GM06990 (cell line): Measurements from ENCODE around the gene MAPK1.

Experiments
- DNase-seq: peaks from one replicate; pipeline ENCODE4 v3.0.0-alpha.2; 2011; ENCODE audit not compliant: insufficient read length; ENCODE audit errors: extremely low read depth
- H3K27me3 ChIP-seq: replicated peaks from 2 replicates; pipeline ENCODE4 v1.6.0; 2011; ENCODE audit warnings: low read length; ENCODE audit not compliant: control insufficient read depth, insufficient read depth
- H3K36me3 ChIP-seq: 2 replicates; pipeline ENCODE4 v1.5.1; 2011; ENCODE audit warnings: low read length; ENCODE audit not compliant: control insufficient read depth, insufficient read depth
- H3K4me3 ChIP-seq: replicated peaks from 2 replicates; pipeline ENCODE4 v1.5.1; 2011; ENCODE audit warnings: low read depth, mild to moderate bottlenecking, control low read depth, low read length
- TF ChIP-seq, protein P1 (sequence below): IDR thresholded peaks from 2 replicates; pipeline ENCODE4 v1.5.1; 2011; ENCODE audit warnings: low read length, control low read depth, mild to moderate bottlenecking, inconsistent platforms; ENCODE audit not compliant: insufficient read depth, poor library complexity, severe bottlenecking

Gene MAPK1

DNA sequence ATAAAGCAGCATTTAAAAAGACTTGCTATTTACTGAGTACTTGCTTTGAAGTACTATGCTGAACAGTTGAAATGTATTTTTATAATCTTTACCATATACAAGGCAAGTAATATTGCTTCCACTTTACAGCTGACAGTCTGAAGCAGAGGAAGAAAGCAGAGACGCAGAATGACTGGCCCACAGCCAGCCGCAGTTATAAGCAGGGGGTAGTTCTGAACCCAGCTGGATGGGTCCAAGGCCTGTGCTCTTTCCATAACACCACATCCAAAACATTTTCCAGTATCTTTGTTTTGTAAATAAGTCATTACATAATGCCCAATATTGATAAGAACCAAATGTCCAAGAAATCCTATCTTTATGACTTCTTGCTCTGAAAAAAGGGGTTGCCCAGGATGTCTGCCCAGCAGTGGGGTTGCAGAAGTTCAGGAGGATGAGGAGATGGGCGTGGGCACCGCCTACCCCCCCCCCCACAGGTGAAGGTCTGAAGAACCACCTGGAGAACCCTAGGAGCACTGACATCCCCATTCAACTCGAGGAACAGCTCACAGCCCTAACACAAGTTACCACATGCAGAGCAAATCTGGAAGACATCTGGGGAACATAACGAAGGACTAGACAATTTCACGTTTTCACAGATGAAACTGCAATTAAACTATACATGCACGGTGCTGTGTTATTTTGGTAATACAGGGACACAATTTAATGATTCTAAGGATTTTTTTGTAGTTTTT lies 107.6 kb downstream of the MAPK1 start:
- no peak for DNase-seq
- Histone ChIP-seq H3K27me3 (no peaks in the 10 kb centered on the region), H3K4me3 (no peak overlapping the region), H3K36me3 (peaks cover 10% of the 10 kb centered on the region)
- TF ChIP-seq, protein P1, sequence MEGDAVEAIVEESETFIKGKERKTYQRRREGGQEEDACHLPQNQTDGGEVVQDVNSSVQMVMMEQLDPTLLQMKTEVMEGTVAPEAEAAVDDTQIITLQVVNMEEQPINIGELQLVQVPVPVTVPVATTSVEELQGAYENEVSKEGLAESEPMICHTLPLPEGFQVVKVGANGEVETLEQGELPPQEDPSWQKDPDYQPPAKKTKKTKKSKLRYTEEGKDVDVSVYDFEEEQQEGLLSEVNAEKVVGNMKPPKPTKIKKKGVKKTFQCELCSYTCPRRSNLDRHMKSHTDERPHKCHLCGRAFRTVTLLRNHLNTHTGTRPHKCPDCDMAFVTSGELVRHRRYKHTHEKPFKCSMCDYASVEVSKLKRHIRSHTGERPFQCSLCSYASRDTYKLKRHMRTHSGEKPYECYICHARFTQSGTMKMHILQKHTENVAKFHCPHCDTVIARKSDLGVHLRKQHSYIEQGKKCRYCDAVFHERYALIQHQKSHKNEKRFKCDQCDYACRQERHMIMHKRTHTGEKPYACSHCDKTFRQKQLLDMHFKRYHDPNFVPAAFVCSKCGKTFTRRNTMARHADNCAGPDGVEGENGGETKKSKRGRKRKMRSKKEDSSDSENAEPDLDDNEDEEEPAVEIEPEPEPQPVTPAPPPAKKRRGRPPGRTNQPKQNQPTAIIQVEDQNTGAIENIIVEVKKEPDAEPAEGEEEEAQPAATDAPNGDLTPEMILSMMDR = no peak

DNA sequence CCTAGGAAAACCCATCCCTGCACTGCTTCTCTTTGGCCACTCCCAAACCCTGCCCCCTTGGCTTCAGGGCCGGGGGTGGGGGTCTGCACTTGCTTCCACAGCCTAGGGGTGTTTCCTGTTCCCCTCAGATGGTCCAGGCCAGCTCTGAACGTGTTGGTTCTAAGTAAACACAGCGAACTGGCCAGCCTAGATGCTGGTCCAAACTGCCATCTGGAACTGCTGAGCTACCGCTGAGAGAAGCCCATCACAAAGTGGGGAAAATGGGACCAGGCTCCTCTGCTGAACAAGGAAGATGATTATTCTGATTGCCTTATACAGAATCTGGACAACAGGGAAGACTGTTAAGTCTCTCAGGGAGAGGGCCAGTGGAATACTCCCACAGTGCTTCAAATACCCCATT lies 108.4 kb downstream of the MAPK1 start:
- DNase-seq = no peak
- TF ChIP-seq, protein P1 = no peak
- no peaks in the 10 kb centered on the region for H3K27me3 ChIP-seq
- H3K4me3 ChIP-seq = no peak overlapping the region
- peaks cover 10% of the 10 kb centered on the region for H3K36me3 ChIP-seq

DNA sequence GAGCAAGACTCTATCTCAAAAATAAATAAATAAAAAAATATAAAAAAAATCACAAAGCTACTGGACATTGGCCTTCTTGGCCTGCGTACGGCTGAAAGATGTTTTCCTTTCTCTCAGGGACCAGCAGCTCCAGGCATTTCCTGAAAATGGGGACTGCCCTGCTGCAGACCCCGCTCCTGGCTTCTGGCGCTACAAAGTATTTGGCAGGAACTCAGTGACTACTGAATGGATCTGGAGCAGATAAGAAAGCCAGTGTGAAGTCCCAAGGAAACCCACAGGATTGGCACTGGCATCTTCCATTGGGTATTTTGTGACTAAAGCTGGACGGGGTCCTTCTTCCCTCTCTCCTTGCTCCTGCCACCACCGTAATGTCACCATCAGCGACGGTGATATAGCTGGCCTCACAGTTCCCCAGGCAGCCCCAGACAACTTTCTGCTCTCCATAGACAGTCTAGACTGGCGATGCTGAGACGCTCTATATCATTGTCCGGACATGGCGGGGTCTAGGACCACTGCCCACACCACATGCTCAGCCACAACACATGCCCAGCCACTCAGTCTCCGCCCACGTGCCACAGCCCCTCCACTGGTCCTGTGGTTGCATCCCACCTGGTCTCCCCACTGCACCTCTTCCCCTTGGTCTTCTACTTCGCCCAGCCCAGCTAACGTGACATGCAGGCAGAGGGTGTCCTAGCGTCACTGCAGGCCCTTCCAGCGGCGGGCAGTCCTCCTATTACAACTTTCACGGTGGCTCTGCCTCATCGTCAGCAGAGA lies 109.2 kb downstream of the MAPK1 start:
- Histone ChIP-seq H3K27me3 (no peaks in the 10 kb centered on the region), H3K36me3 (peaks cover 4% of the 10 kb centered on the region), H3K4me3 (no peak overlapping the region)
- no peak for DNase-seq
- TF ChIP-seq, protein P1 = no peak

DNA sequence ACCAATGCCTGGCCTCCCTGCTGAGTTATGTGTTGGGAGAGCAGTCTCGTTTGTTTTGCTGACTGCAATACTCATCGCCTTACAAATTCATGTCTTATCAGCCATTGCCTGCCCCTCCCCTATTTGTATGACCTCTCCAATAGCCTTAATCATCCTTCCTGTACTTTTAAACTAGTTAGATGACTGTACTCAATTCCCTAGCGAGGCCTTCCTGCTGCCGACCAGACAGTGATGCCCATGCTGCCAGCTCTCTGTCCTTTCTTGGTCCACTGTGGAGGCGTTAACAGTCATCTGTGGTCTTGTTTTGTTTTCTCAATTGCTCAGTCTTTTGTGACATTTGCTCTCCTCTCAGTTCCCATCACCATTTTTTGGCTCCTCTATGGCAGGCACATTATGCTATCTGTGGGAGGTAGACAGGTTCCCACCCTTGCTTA lies 111.6 kb downstream of the MAPK1 start:
- Histone ChIP-seq H3K27me3 (no peaks in the 10 kb centered on the region), H3K36me3 (peaks cover 3% of the 10 kb centered on the region), H3K4me3 (no peak overlapping the region)
- TF ChIP-seq, protein P1 = no peak
- no peak for DNase-seq

DNA sequence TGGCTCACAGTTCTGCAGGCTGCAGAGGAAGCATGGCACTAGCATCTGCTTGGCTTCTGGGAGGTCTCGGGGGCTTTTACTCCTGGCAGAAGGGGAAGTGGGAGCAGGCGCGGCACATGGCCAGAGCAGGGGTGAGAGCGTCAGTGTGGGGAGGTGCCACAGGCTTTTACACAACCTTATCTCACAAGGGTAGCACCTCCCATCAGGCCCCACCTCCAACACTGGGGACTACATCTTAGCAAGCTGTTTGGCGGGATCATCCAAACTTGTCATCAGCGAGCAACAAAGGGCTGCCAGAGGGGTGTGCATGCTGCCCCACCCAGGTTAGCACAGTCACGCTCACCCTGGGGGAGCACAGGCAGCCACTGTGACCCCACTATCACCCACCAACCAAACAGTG lies 112.9 kb downstream of the MAPK1 start:
- TF ChIP-seq, protein P1 = no peak
- H3K4me3 ChIP-seq = no peak overlapping the region

More for the DNA sequence above, 112.9 kb downstream of the MAPK1 start:
- H3K27me3 ChIP-seq = no peaks in the 10 kb centered on the region
- H3K36me3 ChIP-seq = peaks cover 3% of the 10 kb centered on the region
- DNase-seq = no peak
